A549 (cell line): ENCODE results near the gene FSD1. TPM values are rescaled to one million over a fixed set of nuclear protein-coding genes. Genes with fewer than 3 reads are reported as not detected.

Source experiments
- ATAC-seq, 2 experiments: fragments of 200-7000 bp in 1 of 2; fragments of >200 bp in 1 of 2; cut with Nextera tagmentation in 1 of 2; cut with Tn5 transposase in 1 of 2; 3 replicates each; pipeline versions ENCODE4 v1.8.0 to v1.9.1; 2018 to 2020; ENCODE audit warnings: mild to moderate bottlenecking in 1 of 2, moderate library complexity in 1 of 2
- CTCF ChIA-PET: fragments of 300-600 bp; sonication (Branson Sonifier 250); formaldehyde crosslinking; extraction: SDS; loops from one replicate; lab custom pipeline; 2021; ENCODE audit warnings: antibody characterized with exemption, inconsistent platforms; lab: Yijun Ruan, JAX
- POLR2A ChIA-PET: fragments of 350-600 bp; formaldehyde crosslinking; extraction: SDS; loops from one replicate; lab custom pipeline; 2021; ENCODE audit warnings: antibody characterized with exemption, inconsistent platforms; lab: Yijun Ruan, JAX
- DNase-seq, 2 experiments: peaks; one replicate each; pipeline versions ENCODE4 v3.0.0 to v3.0.0-alpha.2; 2011 to 2016; ENCODE audit warnings: low read depth in 1 of 2, low spot score in 1 of 2
- FAIRE-seq: peaks from 2 replicates; lab custom pipeline; 2011; peaks lifted over from hg19 to GRCh38; lab: Jason Lieb, UNC
- H3K27ac ChIP-seq, 2 experiments: fragments of >200 bp; sonication (Bioruptor Twin); formaldehyde crosslinking; 3 replicates each; pipeline ENCODE4 v1.5.1; 2016 to 2017
- H3K4me1 ChIP-seq: fragments of >200 bp; sonication (Bioruptor Twin); formaldehyde crosslinking; 3 replicates; pipeline ENCODE4 v1.6.1; 2016
- H3K4me2 ChIP-seq: fragments of >200 bp; sonication (Bioruptor Twin); formaldehyde crosslinking; 3 replicates; pipeline ENCODE4 v1.6.1; 2016
- H3K4me3 ChIP-seq: fragments of >200 bp; sonication (Bioruptor Twin); formaldehyde crosslinking; 3 replicates; pipeline ENCODE4 v1.5.1; 2016
- H3K9me3 ChIP-seq: fragments of >200 bp; sonication (Bioruptor Twin); formaldehyde crosslinking; 3 replicates; pipeline ENCODE4 v1.6.1; 2016
- CBX2 ChIP-seq: fragments of 200-600 bp; sonication (generic); IDR thresholded peaks from 2 replicates; pipeline ENCODE4 v1.6.1; 2016; ENCODE audit warnings: low read depth, mild to moderate bottlenecking, borderline replicate concordance
- FOSL2 ChIP-seq, 2 experiments: fragments of 450-650 bp in 1 of 2; fragments of >200 bp in 1 of 2; sonication (Bioruptor Twin) in 1 of 2; formaldehyde crosslinking; IDR thresholded peaks; 2 replicates each; pipeline versions ENCODE4 v1.5.0 to v1.6.1; 2016 to 2020; ENCODE audit warnings: mild to moderate bottlenecking in 1 of 2, moderate library complexity in 1 of 2
- FOXS1 ChIP-seq: fragments of 250-450 bp; sonication (Bioruptor Pico); IDR thresholded peaks from 2 replicates; pipeline ENCODE4 v1.5.0; 2020; ENCODE audit warnings: mild to moderate bottlenecking, moderate library complexity
- GATA3 ChIP-seq: IDR thresholded peaks from 2 replicates; pipeline ENCODE4 v1.6.1; 2012; ENCODE audit warnings: borderline replicate concordance
- HDAC2 ChIP-seq: fragments of 200-600 bp; sonication (generic); IDR thresholded peaks from 2 replicates; pipeline ENCODE4 v1.6.1; 2016
- HMGXB4 ChIP-seq: fragments of 250-450 bp; sonication (Bioruptor Pico); IDR thresholded peaks from 2 replicates; pipeline ENCODE4 v1.5.0; 2021; ENCODE audit warnings: mild to moderate bottlenecking, moderate library complexity, borderline replicate concordance
- HOXB13 ChIP-seq: fragments of 250-450 bp; sonication (Bioruptor Pico); IDR thresholded peaks from 2 replicates; pipeline ENCODE4 v1.5.0; 2020; ENCODE audit warnings: low read depth, mild to moderate bottlenecking, moderate library complexity
- KDM1A ChIP-seq: fragments of 200-600 bp; sonication (generic); IDR thresholded peaks from 2 replicates; pipeline ENCODE4 v1.6.1; 2016; ENCODE audit warnings: low read depth, mild to moderate bottlenecking
- MYC ChIP-seq: IDR thresholded peaks from 2 replicates; pipeline ENCODE4 v1.6.1; 2012; ENCODE audit warnings: mild to moderate bottlenecking, inconsistent platforms, low read length, improper control_type of control experiment, borderline replicate concordance
- SREBF2 ChIP-seq: fragments of 450-650 bp; IDR thresholded peaks from 2 replicates; pipeline ENCODE4 v1.6.1; 2014; ENCODE audit warnings: mild to moderate bottlenecking, moderate library complexity
- TFCP2L1 ChIP-seq: fragments of 250-450 bp; sonication (Bioruptor Pico); IDR thresholded peaks from 2 replicates; pipeline ENCODE4 v1.5.0; 2021; ENCODE audit warnings: mild to moderate bottlenecking
- USF2 ChIP-seq: fragments of 450-650 bp; IDR thresholded peaks from 2 replicates; pipeline ENCODE4 v1.6.1; 2014; ENCODE audit warnings: antibody characterized with exemption
- WGBS: methylation state at CpG from one replicate; pipeline ENCODE4 v1.1.6; 2017; ENCODE audit errors: missing lambda C conversion rate; 5-methylcytosine and 5-hydroxymethylcytosine counted together
- polyA plus RNA-seq, 4 experiments: library from polyadenylated mRNA; depleted of rRNA in 3 of 4; stranded (reverse); fragments of >200 nt; fragmentation: RNase III in 1 of 4; extraction: RNeasy Plus Mini Kit Qiagen cat#74134 plus additional on column Dnase treatment in 1 of 4; gene quantifications; 2 replicates in 3 of 4; 3 replicates in 1 of 4; pipeline ENCODE4 v1.2.3, GENCODE V29; 2011 to 2017
- TF ChIP-seq, protein P1 (sequence below): fragments of 200-600 bp; sonication (generic); IDR thresholded peaks from 2 replicates; pipeline ENCODE4 v1.6.1; 2016; ENCODE audit warnings: antibody characterized with exemption, mild to moderate bottlenecking, moderate library complexity

The FSD1 gene
- polyA plus RNA-seq, 2 of the 4 experiments (the other 2 are of a cell fraction) = 3.5 to 13.2 TPM

- CTCF ChIA-PET = interaction anchor here (1.3 to 1.5 kb wide), 2 partner anchors 12 to 73 kb away, joined by 4 to 5 read pairs; no protein-coding TSS in a partner anchor
- FAIRE-seq (no peak), DNase-seq (no peak), ATAC-seq (0 out of 6 replicates have a peak, but pooled peaks of 1 of the 2 experiments have one; percentile 12)
- peaks cover 2% of the 10 kb centered on the region; the same call in 1 of the 3 replicates for H3K4me1 ChIP-seq
- peak overlapping the region in 1 of 2 experiments; percentile 67; a peak in 3 of 6 replicates for H3K27ac ChIP-seq
- H3K9me3 ChIP-seq = no peaks in the 10 kb centered on the region
- no CpG with 5 or more reads among the region's 30 CpGs for WGBS
- H3K4me3 ChIP-seq = peak overlapping the region; percentile 47
- peak overlapping the region; percentile 95 for H3K4me2 ChIP-seq
- TF ChIP-seq HOXB13 (CRISPR knock-in tag) (no peak), SREBF2 (no peak), GATA3 (no peak), FOSL2 (IDR thresholded peaks at IDR 0.05) (no peak), FOSL2 (CRISPR knock-in tag; IDR thresholded peaks at IDR 0.05) (no peak), USF2 (no peak), FOXS1 (no peak), CBX2 (no peak), HMGXB4 (no peak), KDM1A (no peak), MYC (no peak), TFCP2L1 (CRISPR knock-in tag) (no peak)
- TF ChIP-seq, all 56 proteins: peak for 0
- POLR2A ChIA-PET = no interaction called here
Observed at GRCh38 chr19:4279267-4279529, 25.2 kb upstream of the FSD1 start.

- no peak for FAIRE-seq
- Histone ChIP-seq H3K4me1 (peaks cover 2% of the 10 kb centered on the region; the same call in 1 of the 3 replicates), H3K9me3 (no peaks in the 10 kb centered on the region), H3K27ac (peak overlapping the region in 1 of 2 experiments; percentile 67; a peak in 3 of 6 replicates), H3K4me3 (peak overlapping the region; percentile 47), H3K4me2 (peak overlapping the region; percentile 95)
- DNase-seq = no peak
- ChIA-PET CTCF (interaction anchor here (0.6 to 1.5 kb wide), 4 partner anchors 13 to 153 kb away, joined by 3 to 5 read pairs (median 4); no protein-coding TSS in a partner anchor), POLR2A (no interaction called here)
- 0 out of 2 replicates have a peak, but pooled peaks have one; percentile 32 for TF ChIP-seq HDAC2
- no peak for TF ChIP-seq FOSL2 (IDR thresholded peaks at IDR 0.05)
- no peak for TF ChIP-seq FOSL2 (CRISPR knock-in tag; IDR thresholded peaks at IDR 0.05)
- TF ChIP-seq, protein P1, sequence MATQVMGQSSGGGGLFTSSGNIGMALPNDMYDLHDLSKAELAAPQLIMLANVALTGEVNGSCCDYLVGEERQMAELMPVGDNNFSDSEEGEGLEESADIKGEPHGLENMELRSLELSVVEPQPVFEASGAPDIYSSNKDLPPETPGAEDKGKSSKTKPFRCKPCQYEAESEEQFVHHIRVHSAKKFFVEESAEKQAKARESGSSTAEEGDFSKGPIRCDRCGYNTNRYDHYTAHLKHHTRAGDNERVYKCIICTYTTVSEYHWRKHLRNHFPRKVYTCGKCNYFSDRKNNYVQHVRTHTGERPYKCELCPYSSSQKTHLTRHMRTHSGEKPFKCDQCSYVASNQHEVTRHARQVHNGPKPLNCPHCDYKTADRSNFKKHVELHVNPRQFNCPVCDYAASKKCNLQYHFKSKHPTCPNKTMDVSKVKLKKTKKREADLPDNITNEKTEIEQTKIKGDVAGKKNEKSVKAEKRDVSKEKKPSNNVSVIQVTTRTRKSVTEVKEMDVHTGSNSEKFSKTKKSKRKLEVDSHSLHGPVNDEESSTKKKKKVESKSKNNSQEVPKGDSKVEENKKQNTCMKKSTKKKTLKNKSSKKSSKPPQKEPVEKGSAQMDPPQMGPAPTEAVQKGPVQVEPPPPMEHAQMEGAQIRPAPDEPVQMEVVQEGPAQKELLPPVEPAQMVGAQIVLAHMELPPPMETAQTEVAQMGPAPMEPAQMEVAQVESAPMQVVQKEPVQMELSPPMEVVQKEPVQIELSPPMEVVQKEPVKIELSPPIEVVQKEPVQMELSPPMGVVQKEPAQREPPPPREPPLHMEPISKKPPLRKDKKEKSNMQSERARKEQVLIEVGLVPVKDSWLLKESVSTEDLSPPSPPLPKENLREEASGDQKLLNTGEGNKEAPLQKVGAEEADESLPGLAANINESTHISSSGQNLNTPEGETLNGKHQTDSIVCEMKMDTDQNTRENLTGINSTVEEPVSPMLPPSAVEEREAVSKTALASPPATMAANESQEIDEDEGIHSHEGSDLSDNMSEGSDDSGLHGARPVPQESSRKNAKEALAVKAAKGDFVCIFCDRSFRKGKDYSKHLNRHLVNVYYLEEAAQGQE = no peak
- 42% methylated on average over 17 of the region's 71 CpGs for WGBS
- peak in 1 of 2 experiments; percentile 50; a peak in 3 of 6 replicates for ATAC-seq
Observed at GRCh38 chr19:4279530-4280422, 24.6 kb upstream of the FSD1 start.
